Uterus (tissue), 4 donors: ENCODE data around the gene GET3. TPM values are rescaled to one million over a fixed set of nuclear protein-coding genes. Genes with fewer than 3 reads are reported as not detected.

ENCODE experiments used
- DNase-seq, 2 donors: peaks; one replicate each; pipeline ENCODE4 v3.0.0-alpha.2; 2019 to 2020
- H3K27ac ChIP-seq, 2 donors: fragments of 200-600 bp; sonication (generic); 1 replicate in 1 of 2; 2 replicates in 1 of 2; pipeline ENCODE4 v1.5.1; 2016 to 2018
- H3K27me3 ChIP-seq, 2 donors: fragments of 200-600 bp; sonication (generic); one replicate each; pipeline ENCODE4 v1.5.1; 2018 to 2019; ENCODE audit warnings: control low read depth in 1 of 2
- H3K36me3 ChIP-seq, 2 donors: fragments of 200-600 bp; sonication (generic); one replicate each; pipeline ENCODE4 v1.5.1; 2019; ENCODE audit warnings: control low read depth in 1 of 2
- H3K4me1 ChIP-seq, 2 donors: fragments of 200-600 bp; sonication (generic); one replicate each; pipeline ENCODE4 v1.5.1; 2018 to 2019; ENCODE audit warnings: control low read depth in 1 of 2
- H3K4me3 ChIP-seq, 2 donors: fragments of 200-600 bp; sonication (generic); 1 replicate in 1 of 2; 2 replicates in 1 of 2; pipeline ENCODE4 v1.5.1; 2018 to 2019; ENCODE audit warnings: mild to moderate bottlenecking in 1 of 2
- H3K9me3 ChIP-seq, 2 donors: fragments of 200-600 bp; sonication (generic); one replicate each; pipeline ENCODE4 v1.5.1; 2019; ENCODE audit warnings: control low read depth in 1 of 2
- POLR2A ChIP-seq, 2 donors: fragments of 450-650 bp; IDR thresholded peaks; one replicate each; pipeline ENCODE4 v1.6.1; 2016; ENCODE audit warnings: antibody characterized with exemption in 2 of 2, mild to moderate bottlenecking in 1 of 2, moderate library complexity in 1 of 2
- intact Hi-C: fragments of 100-400 bp; cut with DNase I; formaldehyde crosslinking; loops from one replicate; pipeline ENCODE4 v1.15.1; 2023; ENCODE audit warnings: low total_unique reads
- total RNA-seq, 4 donors: library from RNA; depleted of rRNA in 3 of 4; stranded (reverse); fragments of >200 nt in 3 of 4; gene quantifications; one replicate each; pipeline versions ENCODE4 v1.1.0 to v1.2.4, GENCODE V29; 2014 to 2023
- TF ChIP-seq, protein P1 (sequence below), 4 experiments: fragments of 200-600 bp in 2 of 4; fragments of 450-650 bp in 2 of 4; sonication (generic) in 2 of 4; IDR thresholded peaks; one replicate each; pipeline ENCODE4 v1.5.1; 2016 to 2019; ENCODE audit warnings: antibody characterized with exemption in 4 of 4, mild to moderate bottlenecking in 2 of 4, moderate library complexity in 1 of 4
- donor health status: DM: yes; HTN: yes; CAD: no.

Gene GET3
- total RNA-seq, 4 donors from 2014 or later, result 15.4 to 57.4 (median 36.4) TPM

DNA sequence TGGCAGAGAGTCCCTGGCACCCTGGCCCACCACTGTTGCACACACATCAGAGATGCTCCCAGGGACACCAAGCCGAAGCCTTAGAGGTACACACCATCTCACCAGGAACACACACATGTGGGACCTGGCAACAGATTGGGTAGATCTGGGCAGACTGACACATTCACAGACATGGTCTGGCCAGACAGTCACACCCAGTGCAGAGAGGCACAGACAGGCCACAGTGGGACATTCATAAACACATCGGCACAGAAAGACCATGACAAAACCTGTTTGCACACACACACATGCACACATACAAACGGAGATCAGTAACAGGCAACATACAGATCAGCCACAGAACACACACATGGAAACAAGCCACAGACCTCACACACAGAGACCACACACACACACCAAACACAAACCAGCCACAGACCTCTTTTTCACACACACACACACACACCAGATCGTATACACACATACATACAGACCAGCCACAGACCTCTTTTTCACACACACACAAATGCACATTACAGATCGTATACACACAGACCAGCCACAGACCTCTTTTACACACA, 47.7 kb downstream of the GET3 start:
- Histone ChIP-seq H3K4me1 (peaks cover 0 to 18% of the 10 kb centered on the region in 2 donors), H3K4me3 (no peak overlapping the region)
- intact Hi-C loops, result no loop called here

DNA sequence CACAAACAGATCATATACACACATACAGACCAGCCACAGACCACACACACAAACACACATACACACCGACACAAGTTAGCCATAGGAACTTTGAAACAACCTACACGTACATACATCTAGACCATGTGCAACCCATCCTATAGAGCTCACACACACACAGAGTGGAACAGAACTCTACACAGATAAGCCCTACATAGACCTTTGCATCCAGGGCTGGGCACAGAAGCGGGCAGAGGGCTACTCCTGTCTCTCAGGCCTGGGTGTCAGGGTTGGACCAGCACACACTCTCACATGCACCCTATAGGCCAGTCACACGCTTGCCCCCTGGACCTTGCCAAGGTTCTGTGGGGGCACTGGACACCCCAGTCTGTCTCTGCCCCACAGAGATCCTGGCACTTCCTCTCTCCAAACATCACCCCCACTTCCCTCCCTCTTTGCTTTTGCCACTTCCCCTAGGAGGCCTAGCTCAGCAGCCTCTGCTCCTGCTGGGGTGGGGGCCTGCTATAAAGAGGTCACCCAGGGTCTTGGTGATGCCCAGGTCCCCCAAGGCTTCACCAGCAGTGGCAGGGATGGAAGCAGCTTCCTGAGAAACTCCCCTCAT, 48.2 kb downstream of the GET3 start:
- H3K36me3 ChIP-seq, result no peaks in the 10 kb centered on the region
- H3K27ac ChIP-seq, result peak overlapping the region; percentile 98 to 100
- H3K4me1 ChIP-seq, result peaks cover 0 to 18% of the 10 kb centered on the region in 2 donors
- intact Hi-C loops, result no loop called here
- DNase-seq, result no peak
- no peak for TF ChIP-seq POLR2A (IDR thresholded peaks at IDR 0.05)
- TF ChIP-seq, protein P1, sequence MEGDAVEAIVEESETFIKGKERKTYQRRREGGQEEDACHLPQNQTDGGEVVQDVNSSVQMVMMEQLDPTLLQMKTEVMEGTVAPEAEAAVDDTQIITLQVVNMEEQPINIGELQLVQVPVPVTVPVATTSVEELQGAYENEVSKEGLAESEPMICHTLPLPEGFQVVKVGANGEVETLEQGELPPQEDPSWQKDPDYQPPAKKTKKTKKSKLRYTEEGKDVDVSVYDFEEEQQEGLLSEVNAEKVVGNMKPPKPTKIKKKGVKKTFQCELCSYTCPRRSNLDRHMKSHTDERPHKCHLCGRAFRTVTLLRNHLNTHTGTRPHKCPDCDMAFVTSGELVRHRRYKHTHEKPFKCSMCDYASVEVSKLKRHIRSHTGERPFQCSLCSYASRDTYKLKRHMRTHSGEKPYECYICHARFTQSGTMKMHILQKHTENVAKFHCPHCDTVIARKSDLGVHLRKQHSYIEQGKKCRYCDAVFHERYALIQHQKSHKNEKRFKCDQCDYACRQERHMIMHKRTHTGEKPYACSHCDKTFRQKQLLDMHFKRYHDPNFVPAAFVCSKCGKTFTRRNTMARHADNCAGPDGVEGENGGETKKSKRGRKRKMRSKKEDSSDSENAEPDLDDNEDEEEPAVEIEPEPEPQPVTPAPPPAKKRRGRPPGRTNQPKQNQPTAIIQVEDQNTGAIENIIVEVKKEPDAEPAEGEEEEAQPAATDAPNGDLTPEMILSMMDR (IDR thresholded peaks at IDR 0.05), result no peak
- no peak overlapping the region for H3K4me3 ChIP-seq
- H3K9me3 ChIP-seq, result no peaks in the 10 kb centered on the region
- H3K27me3 ChIP-seq, result no peaks in the 10 kb centered on the region

More for the DNA sequence above, 47.7 kb downstream of the GET3 start:
- Histone ChIP-seq H3K36me3 (no peaks in the 10 kb centered on the region), H3K9me3 (no peaks in the 10 kb centered on the region), H3K27ac (peak overlapping the region; percentile 98 to 100), H3K27me3 (no peaks in the 10 kb centered on the region)
- TF ChIP-seq, protein P1 (IDR thresholded peaks at IDR 0.05), result no peak
- TF ChIP-seq POLR2A (IDR thresholded peaks at IDR 0.05), result no peak
- DNase-seq, result no peak

DNA sequence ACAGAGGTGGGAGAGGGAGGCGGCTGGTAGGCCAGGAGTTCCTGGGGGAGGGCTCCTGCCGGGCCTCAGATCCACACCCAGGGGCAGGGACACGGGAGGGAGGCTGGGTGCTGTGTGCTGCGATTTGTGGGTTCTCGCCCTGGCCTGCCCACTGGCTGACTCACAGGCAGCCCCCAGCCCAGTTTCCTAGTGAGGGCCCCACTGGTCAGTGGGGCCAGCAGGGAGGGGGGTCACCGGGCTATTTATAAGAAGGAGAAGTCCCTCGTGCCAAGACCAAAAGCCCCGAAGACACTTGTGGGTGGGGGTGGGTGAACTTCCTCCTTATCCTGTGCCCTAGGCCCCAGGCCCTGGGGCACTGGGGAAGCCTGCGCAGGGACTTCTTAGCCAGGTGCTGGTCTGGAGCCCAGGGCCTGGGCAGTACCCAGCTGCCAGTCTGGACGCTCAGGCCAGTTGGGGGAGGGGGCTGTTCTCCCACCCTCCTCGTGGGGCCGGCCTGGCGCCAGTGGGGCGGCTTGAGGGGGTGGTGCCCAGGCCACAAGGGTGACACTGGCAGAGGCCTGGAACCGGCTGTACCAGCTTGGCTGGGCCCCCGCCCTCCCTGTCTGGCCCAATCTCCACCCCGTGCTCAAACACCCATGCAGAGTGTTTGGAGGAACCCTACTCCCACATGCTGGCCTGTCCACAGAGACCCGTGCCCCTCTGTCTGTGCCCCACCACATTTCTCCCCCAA, 49.0 kb downstream of the GET3 start:
- H3K4me1 ChIP-seq, result peaks cover 0 to 18% of the 10 kb centered on the region in 2 donors
- no peaks in the 10 kb centered on the region for H3K27me3 ChIP-seq
- no peaks in the 10 kb centered on the region for H3K9me3 ChIP-seq
- H3K27ac ChIP-seq, result peak overlapping the region; percentile 98 to 100
- H3K4me3 ChIP-seq, result no peak overlapping the region
- no peaks in the 10 kb centered on the region for H3K36me3 ChIP-seq
- intact Hi-C loops, result no loop called here
- TF ChIP-seq POLR2A (IDR thresholded peaks at IDR 0.05), result peak in 1 of 2 donors; percentile 40
- TF ChIP-seq, protein P1 (IDR thresholded peaks at IDR 0.05), result no peak
- no peak for DNase-seq

DNA sequence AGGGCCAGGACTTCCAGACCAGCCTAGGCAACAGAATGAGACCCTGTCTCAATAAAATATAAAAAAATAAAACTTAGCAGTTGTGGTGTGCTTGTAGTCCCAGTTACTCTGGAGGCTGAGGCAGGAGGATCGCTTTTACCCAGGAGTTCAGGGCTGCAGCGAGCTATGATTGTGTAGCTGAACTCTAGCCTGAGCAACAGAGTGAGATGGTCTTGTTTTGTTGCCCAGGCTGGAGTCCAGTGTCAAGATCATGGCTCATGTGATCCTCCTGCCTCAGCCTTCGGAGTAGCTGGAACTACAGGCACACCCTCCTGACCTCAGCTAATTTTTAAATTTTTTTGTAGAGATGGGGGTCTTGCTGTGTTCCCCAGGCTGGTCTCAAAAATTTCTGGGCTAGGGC, 49.7 kb downstream of the GET3 start:
- Histone ChIP-seq H3K36me3 (no peaks in the 10 kb centered on the region), H3K27ac (peak overlapping the region; percentile 98 to 100), H3K4me1 (peaks cover 0 to 18% of the 10 kb centered on the region in 2 donors), H3K4me3 (no peak overlapping the region), H3K27me3 (no peaks in the 10 kb centered on the region), H3K9me3 (no peaks in the 10 kb centered on the region)
- no peak for DNase-seq
- TF ChIP-seq POLR2A (IDR thresholded peaks at IDR 0.05), result no peak
- TF ChIP-seq, protein P1 (IDR thresholded peaks at IDR 0.05), result no peak
- intact Hi-C loops, result no loop called here

DNA sequence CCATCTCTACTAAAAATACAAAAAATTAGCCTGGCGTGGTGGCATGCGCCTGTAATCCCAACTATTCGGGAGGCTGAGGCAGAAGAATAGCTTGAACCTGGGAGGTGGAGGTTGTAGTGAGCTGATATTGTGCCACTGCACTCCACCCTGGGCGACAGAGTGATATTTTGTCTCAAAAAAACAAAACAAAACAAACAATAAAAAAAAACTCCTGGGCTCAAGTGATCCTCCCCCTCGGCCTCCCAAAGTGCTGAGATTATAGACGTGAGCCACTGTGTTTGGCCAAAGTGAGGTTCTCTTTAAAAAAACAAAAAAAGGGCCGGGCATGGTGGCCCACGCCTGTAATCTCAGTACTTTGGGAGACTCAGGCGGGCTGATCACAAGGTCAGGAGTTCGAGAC, 50.2 kb downstream of the GET3 start:
- H3K36me3 ChIP-seq, result no peaks in the 10 kb centered on the region
- H3K4me1 ChIP-seq, result peaks cover 0 to 18% of the 10 kb centered on the region in 2 donors

More for the DNA sequence above, 50.2 kb downstream of the GET3 start:
- no peak for TF ChIP-seq POLR2A (IDR thresholded peaks at IDR 0.05)
- TF ChIP-seq, protein P1 (IDR thresholded peaks at IDR 0.05), result no peak
- intact Hi-C loops, result no loop called here
- H3K9me3 ChIP-seq, result no peaks in the 10 kb centered on the region
- H3K27ac ChIP-seq, result peak overlapping the region; percentile 98 to 100
- H3K27me3 ChIP-seq, result no peaks in the 10 kb centered on the region
- H3K4me3 ChIP-seq, result no peak overlapping the region
- no peak for DNase-seq
